ENCODE measurements around the gene CEP72.

Gene CEP72

GRCh38 chr5:659496-660263 is 47.5 kb downstream of the CEP72 start:
- H3K4me1 Mint-ChIP-seq, result no peaks in the 10 kb centered on the region
- H3K36me3 Mint-ChIP-seq, result peaks cover 48% of the 10 kb centered on the region

GRCh38 chr5:660491-661030 is 48.4 kb downstream of the CEP72 start:
- no peak overlapping the region for H3K4me3 Mint-ChIP-seq
- H3K27ac Mint-ChIP-seq, result no peak overlapping the region
- H3K4me1 Mint-ChIP-seq, result no peaks in the 10 kb centered on the region
- H3K9me3 Mint-ChIP-seq, result no peaks in the 10 kb centered on the region
- ATAC-seq, result no peak
- no peak for DNase-seq (ENCODE audit: low spot score in 2 of 2)
- peaks cover 48% of the 10 kb centered on the region for H3K36me3 Mint-ChIP-seq

More at GRCh38 chr5:659496-660263, 47.5 kb downstream of the CEP72 start:
- Mint-ChIP-seq H3K9me3 (no peaks in the 10 kb centered on the region), H3K27ac (peak overlapping the region; percentile 66), H3K4me3 (no peak overlapping the region)
- ATAC-seq, result no peak
- DNase-seq (ENCODE audit: low spot score in 2 of 2), result no peak

- no peaks in the 10 kb centered on the region for H3K9me3 Mint-ChIP-seq
- H3K27ac Mint-ChIP-seq, result no peak overlapping the region
- peaks cover 41% of the 10 kb centered on the region for H3K36me3 Mint-ChIP-seq
- H3K4me3 Mint-ChIP-seq, result no peak overlapping the region
- ATAC-seq (no peak), DNase-seq (ENCODE audit: low spot score in 2 of 2) (no peak)
- H3K4me1 Mint-ChIP-seq, result no peaks in the 10 kb centered on the region
Measured at GRCh38 chr5:661891-662750, 50.0 kb downstream of the CEP72 start.

GRCh38 chr5:662751-663435 is 50.8 kb downstream of the CEP72 start:
- ATAC-seq (no peak), DNase-seq (ENCODE audit: low spot score in 2 of 2) (no peak)
- Mint-ChIP-seq H3K4me3 (no peak overlapping the region), H3K9me3 (no peaks in the 10 kb centered on the region), H3K36me3 (peaks cover 39% of the 10 kb centered on the region), H3K4me1 (no peaks in the 10 kb centered on the region), H3K27ac (no peak overlapping the region)

- no peak overlapping the region for H3K4me3 Mint-ChIP-seq
- no peak for ATAC-seq
- no peak overlapping the region for H3K27ac Mint-ChIP-seq
Measured at GRCh38 chr5:663436-664342, 51.5 kb downstream of the CEP72 start.

GRCh38 chr5:664343-664993 is 52.3 kb downstream of the CEP72 start:
- no peak overlapping the region for H3K27ac Mint-ChIP-seq
- peaks cover 26% of the 10 kb centered on the region for H3K36me3 Mint-ChIP-seq
- H3K4me1 Mint-ChIP-seq, result no peaks in the 10 kb centered on the region
- DNase-seq (ENCODE audit: low spot score in 2 of 2), result no peak
- H3K9me3 Mint-ChIP-seq, result no peaks in the 10 kb centered on the region
- H3K4me3 Mint-ChIP-seq, result no peak overlapping the region
- ATAC-seq, result no peak

More at GRCh38 chr5:663436-664342, 51.5 kb downstream of the CEP72 start:
- no peaks in the 10 kb centered on the region for H3K4me1 Mint-ChIP-seq
- H3K36me3 Mint-ChIP-seq, result peaks cover 32% of the 10 kb centered on the region
- H3K9me3 Mint-ChIP-seq, result no peaks in the 10 kb centered on the region
- no peak for DNase-seq (ENCODE audit: low spot score in 2 of 2)

GRCh38 chr5:664994-665360 is 52.8 kb downstream of the CEP72 start:
- Mint-ChIP-seq H3K27ac (no peak overlapping the region), H3K4me1 (no peaks in the 10 kb centered on the region), H3K36me3 (peaks cover 25% of the 10 kb centered on the region), H3K4me3 (no peak overlapping the region), H3K9me3 (no peaks in the 10 kb centered on the region)
- ATAC-seq (no peak), DNase-seq (ENCODE audit: low spot score in 2 of 2) (no peak)

GRCh38 chr5:665541-665955 is 53.4 kb downstream of the CEP72 start:
- ATAC-seq (no peak), DNase-seq (ENCODE audit: low spot score in 2 of 2) (no peak)
- peaks cover 20% of the 10 kb centered on the region for H3K36me3 Mint-ChIP-seq
- H3K4me3 Mint-ChIP-seq, result no peak overlapping the region
- no peaks in the 10 kb centered on the region for H3K9me3 Mint-ChIP-seq
- no peaks in the 10 kb centered on the region for H3K4me1 Mint-ChIP-seq
- H3K27ac Mint-ChIP-seq, result no peak overlapping the region

- Mint-ChIP-seq H3K27ac (no peak overlapping the region), H3K36me3 (peaks cover 14% of the 10 kb centered on the region), H3K4me1 (no peaks in the 10 kb centered on the region), H3K9me3 (no peaks in the 10 kb centered on the region), H3K4me3 (no peak overlapping the region)
- DNase-seq (ENCODE audit: low spot score in 2 of 2) (no peak), ATAC-seq (no peak)
Measured at GRCh38 chr5:665956-666711, 54.0 kb downstream of the CEP72 start.

GRCh38 chr5:666816-667498 is 54.8 kb downstream of the CEP72 start:
- no peaks in the 10 kb centered on the region for H3K9me3 Mint-ChIP-seq
- H3K36me3 Mint-ChIP-seq, result peaks cover 11% of the 10 kb centered on the region
- H3K4me3 Mint-ChIP-seq, result no peak overlapping the region
- ATAC-seq (no peak), DNase-seq (ENCODE audit: low spot score in 2 of 2) (no peak)
- peak overlapping the region; percentile 33 for H3K27ac Mint-ChIP-seq
- H3K4me1 Mint-ChIP-seq, result peaks cover 1% of the 10 kb centered on the region

GRCh38 chr5:668283-668995 is 56.3 kb downstream of the CEP72 start:
- H3K9me3 Mint-ChIP-seq, result no peaks in the 10 kb centered on the region
- DNase-seq (ENCODE audit: low spot score in 2 of 2) (no peak), ATAC-seq (no peak)
- peaks cover 21% of the 10 kb centered on the region for H3K36me3 Mint-ChIP-seq
- peaks cover 15% of the 10 kb centered on the region for H3K4me1 Mint-ChIP-seq
- H3K27ac Mint-ChIP-seq, result no peak overlapping the region
- no peak overlapping the region for H3K4me3 Mint-ChIP-seq

- no peaks in the 10 kb centered on the region for H3K9me3 Mint-ChIP-seq
- peaks cover 21% of the 10 kb centered on the region for H3K36me3 Mint-ChIP-seq
- no peak overlapping the region for H3K27ac Mint-ChIP-seq
- no peak overlapping the region for H3K4me3 Mint-ChIP-seq
- no peak for ATAC-seq
- peaks cover 20% of the 10 kb centered on the region for H3K4me1 Mint-ChIP-seq
- peak; percentile 54 to 68 for DNase-seq (ENCODE audit: low spot score in 2 of 2)
Measured at GRCh38 chr5:669111-669841, 57.1 kb downstream of the CEP72 start.
